BJ (cell line): ENCODE data around the gene CADM4. TPM values are rescaled to one million over a fixed set of nuclear protein-coding genes. Genes with fewer than 3 reads are reported as not detected.
"Not testable (repeated sequence)": the region's sequence is repeated elsewhere in the genome, so short reads cannot be mapped to it uniquely, and the experiment has no call there.

ENCODE experiments used
- CTCF ChIA-PET: fragments of 350-600 bp; formaldehyde crosslinking; extraction: SDS; loops from one replicate; lab custom pipeline; 2021; ENCODE audit warnings: antibody characterized with exemption, inconsistent platforms; lab: Yijun Ruan, JAX
- POLR2A ChIA-PET: fragments of 300-600 bp; sonication (Branson Sonifier 250); formaldehyde crosslinking; extraction: SDS; loops from one replicate; lab custom pipeline; 2021; ENCODE audit warnings: antibody characterized with exemption; lab: Charles Lee
- DNase-seq: peaks from one replicate; pipeline ENCODE4 v3.0.0-alpha.2; 2011; ENCODE audit warnings: low read depth
- H3K27me3 ChIP-seq: 2 replicates; pipeline ENCODE4 v1.6.0; 2011; ENCODE audit warnings: low read length; ENCODE audit not compliant: control insufficient read depth, insufficient read depth
- H3K36me3 ChIP-seq: 2 replicates; pipeline ENCODE4 v1.5.1; 2011; ENCODE audit warnings: low read length; ENCODE audit not compliant: control insufficient read depth, insufficient read depth
- H3K4me3 ChIP-seq: 2 replicates; pipeline ENCODE4 v1.5.1; 2011; ENCODE audit warnings: low read depth, mild to moderate bottlenecking, control low read depth, low read length
- polyA plus RNA-seq: library from polyadenylated mRNA; depleted of rRNA; stranded (reverse); fragments of >200 nt; gene quantifications from 2 replicates; pipeline ENCODE4 v1.2.3, GENCODE V29; 2011
- TF ChIP-seq, protein P1 (sequence below): IDR thresholded peaks from 2 replicates; pipeline ENCODE4 v1.5.1; 2011; ENCODE audit warnings: low read depth, mild to moderate bottlenecking, control low read depth, inconsistent platforms, low read length, moderate library complexity; ENCODE audit not compliant: insufficient read depth

Gene CADM4
- polyA plus RNA-seq, 1 experiment = 1.7 TPM

DNA sequence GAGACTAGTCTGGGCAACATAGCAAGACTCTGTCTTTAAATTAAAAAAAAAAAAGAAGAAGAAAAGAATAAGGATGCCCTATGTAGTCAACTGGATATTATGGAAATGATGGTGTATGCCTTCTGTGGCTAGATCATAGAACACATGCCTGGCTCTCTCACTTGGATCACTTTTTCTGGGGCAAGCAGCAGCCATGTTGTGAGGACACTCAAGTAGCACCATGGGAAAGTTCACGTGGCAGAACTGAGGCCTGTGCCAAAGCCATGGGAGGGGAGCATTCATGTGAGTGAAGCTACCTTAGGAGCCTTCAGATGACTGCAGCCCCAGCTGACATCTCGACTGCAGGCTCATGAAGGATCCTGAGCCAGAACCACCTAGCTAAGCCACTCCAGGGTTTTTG is 18.4 kb upstream of the CADM4 start:
- H3K36me3 ChIP-seq = peaks cover 32% of the 10 kb centered on the region
- ChIA-PET POLR2A (no interaction called here), CTCF (no interaction called here)

DNA sequence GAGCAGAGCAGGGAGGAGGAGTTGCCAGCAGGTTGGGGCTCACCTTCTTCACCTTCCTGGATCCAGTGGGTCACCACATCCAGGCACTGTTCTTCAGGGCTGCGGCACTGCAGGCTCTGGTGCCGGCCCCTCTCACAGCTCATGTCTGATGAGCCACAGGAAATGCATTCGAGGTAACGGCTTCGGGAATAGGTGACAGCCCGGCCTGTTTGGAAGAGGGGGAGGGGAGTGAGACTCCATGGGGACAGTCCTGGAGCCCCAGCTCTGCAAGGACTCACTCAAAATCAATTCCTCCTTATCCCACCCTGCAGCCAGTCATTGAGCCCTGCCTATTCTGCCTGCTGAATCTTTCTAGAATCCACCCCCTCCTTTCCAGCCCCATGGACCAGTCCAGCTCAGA is 16.8 kb upstream of the CADM4 start:
- H3K36me3 ChIP-seq = peaks cover 32% of the 10 kb centered on the region
- POLR2A ChIA-PET = interaction anchor here (0.6 kb wide), 2 partner anchors 12 to 119 kb away, joined by 3 read pairs; no protein-coding TSS in a partner anchor
- DNase-seq = no peak
- CTCF ChIA-PET = no interaction called here
- no peaks in the 10 kb centered on the region for H3K27me3 ChIP-seq
- TF ChIP-seq, protein P1, sequence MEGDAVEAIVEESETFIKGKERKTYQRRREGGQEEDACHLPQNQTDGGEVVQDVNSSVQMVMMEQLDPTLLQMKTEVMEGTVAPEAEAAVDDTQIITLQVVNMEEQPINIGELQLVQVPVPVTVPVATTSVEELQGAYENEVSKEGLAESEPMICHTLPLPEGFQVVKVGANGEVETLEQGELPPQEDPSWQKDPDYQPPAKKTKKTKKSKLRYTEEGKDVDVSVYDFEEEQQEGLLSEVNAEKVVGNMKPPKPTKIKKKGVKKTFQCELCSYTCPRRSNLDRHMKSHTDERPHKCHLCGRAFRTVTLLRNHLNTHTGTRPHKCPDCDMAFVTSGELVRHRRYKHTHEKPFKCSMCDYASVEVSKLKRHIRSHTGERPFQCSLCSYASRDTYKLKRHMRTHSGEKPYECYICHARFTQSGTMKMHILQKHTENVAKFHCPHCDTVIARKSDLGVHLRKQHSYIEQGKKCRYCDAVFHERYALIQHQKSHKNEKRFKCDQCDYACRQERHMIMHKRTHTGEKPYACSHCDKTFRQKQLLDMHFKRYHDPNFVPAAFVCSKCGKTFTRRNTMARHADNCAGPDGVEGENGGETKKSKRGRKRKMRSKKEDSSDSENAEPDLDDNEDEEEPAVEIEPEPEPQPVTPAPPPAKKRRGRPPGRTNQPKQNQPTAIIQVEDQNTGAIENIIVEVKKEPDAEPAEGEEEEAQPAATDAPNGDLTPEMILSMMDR = no peak
- H3K4me3 ChIP-seq = no peak overlapping the region

More for the DNA sequence above, 18.4 kb upstream of the CADM4 start:
- Histone ChIP-seq H3K4me3 (no peak overlapping the region), H3K27me3 (no peaks in the 10 kb centered on the region)
- DNase-seq = no peak
- TF ChIP-seq, protein P1 = no peak

DNA sequence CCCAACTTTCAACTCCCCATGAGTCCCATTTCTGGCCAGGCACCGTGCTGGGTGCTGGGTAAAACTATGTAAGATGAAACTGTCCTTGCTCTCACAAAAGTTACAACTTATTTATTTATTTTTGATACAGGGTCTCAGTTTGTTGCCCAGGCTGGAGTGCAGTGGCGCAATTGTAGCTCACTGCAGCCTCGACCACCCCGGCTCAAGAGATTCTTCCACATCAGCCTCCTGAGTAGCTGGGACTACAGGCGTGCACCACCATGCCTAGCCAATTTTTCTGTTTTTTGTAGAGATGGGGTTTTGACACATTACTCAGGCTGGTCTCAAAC is 12.9 kb upstream of the CADM4 start:
- no peaks in the 10 kb centered on the region for H3K27me3 ChIP-seq
- CTCF ChIA-PET = interaction anchor here (0.9 to 1.8 kb wide), 8 partner anchors 9 to 139 kb away, joined by 3 to 8 read pairs (median 5); no protein-coding TSS in a partner anchor
- no peak overlapping the region for H3K4me3 ChIP-seq
- POLR2A ChIA-PET = no interaction called here
- TF ChIP-seq, protein P1 = no peak
- H3K36me3 ChIP-seq = peaks cover 33% of the 10 kb centered on the region
- DNase-seq = no peak

DNA sequence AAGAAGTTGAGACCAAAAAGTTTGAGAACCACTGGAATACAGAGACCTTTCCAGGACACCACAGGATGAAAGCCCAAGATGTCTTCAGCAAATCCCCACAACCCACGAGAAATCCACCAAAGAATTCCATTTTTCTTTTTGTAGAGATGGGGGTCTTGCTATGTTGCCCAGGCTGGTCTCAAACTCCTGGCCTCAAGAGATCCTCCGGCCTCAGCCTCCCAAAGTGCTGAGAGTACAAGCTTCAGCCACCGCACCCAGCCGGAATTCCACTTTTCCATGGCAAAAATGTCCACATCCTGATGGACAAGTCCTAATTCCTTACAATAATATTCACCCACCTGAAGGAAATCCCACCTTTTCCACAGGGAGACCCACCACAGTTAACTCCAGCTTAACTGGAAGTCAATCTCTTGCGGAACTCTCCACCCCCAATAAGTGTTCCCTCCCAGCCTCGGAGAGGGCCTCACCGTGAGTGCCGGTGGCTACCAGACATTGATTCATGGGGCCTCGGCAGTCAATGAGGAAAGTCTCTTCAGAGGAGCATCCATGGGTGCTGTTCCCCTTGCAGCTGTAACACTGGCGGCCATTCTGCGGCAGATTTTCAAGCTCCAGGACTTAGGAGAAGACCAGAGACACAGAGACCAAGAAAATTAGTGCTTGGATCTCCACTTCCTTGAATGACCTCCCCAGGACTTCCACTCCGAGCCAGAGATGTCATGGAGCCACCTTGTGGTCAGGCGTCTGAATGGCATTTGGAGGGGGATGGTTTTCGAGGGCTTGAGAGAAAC is 12.3 kb upstream of the CADM4 start:
- DNase-seq = peak; percentile 1
- peaks cover 33% of the 10 kb centered on the region for H3K36me3 ChIP-seq
- CTCF ChIA-PET = interaction anchor here (0.6 to 1.8 kb wide), 10 partner anchors 10 to 476 kb away, joined by 3 to 8 read pairs (median 4); no protein-coding TSS in a partner anchor
- H3K27me3 ChIP-seq = no peaks in the 10 kb centered on the region
- POLR2A ChIA-PET = no interaction called here
- TF ChIP-seq, protein P1 = peak; percentile 81
- no peak overlapping the region for H3K4me3 ChIP-seq

DNA sequence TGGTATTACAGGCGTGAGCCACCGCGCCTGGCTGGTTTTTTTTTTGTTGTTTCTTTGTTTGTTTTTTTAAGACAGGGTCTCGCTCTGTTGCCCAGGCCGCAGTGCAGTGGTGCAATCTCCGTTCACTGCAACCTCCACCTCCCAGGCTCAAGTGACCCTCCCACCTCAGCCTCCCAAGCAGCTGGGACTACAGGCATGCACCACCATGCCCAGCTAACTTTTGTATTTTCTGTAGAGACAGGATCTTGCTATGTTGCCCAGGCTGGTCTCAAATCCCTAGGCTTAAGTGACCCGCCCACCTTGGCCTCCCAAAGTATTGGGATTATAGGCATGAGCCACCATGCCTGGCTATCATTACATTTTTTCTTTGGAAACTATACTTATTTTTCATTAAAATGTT is 10.6 kb upstream of the CADM4 start:
- POLR2A ChIA-PET, H3K4me3 ChIP-seq, H3K27me3 ChIP-seq, DNase-seq: not testable (repeated sequence)
- CTCF ChIA-PET = interaction anchor here (0.6 kb wide), 1 partner anchor 64 kb away, joined by 3 read pairs; no protein-coding TSS in a partner anchor
- H3K36me3 ChIP-seq = peaks cover 24% of the 10 kb centered on the region
